Measurements from ENCODE around the gene PTH2R.
"Not testable (repeated sequence)": the region's sequence is repeated elsewhere in the genome, so short reads cannot be mapped to it uniquely, and the experiment has no call there.

Gene PTH2R

GRCh38 chr2:208505365-208505764 is 98.8 kb downstream of the PTH2R start:
- H3K9ac ChIP-seq (ENCODE audit: low read depth, low read length, poor library complexity); H3K36me3 ChIP-seq (replicated peaks in 1 of 2; ENCODE audit: control insufficient read depth in 2 of 2, insufficient read depth in 2 of 2, low read length in 2 of 2); H3K4ac ChIP-seq (ENCODE audit: low read length); H2BK5ac ChIP-seq (ENCODE audit: low read length); H3K79me1 ChIP-seq (ENCODE audit: low read depth, low read length); H3K18ac ChIP-seq (ENCODE audit: low read length); H2BK120ac ChIP-seq (ENCODE audit: low read depth, low read length); H4K8ac ChIP-seq (ENCODE audit: low read depth, low read length); H3K4me3 ChIP-seq (ENCODE audit: low read length in 2 of 2); H2BK12ac ChIP-seq (ENCODE audit: low read length); H2AFZ ChIP-seq (ENCODE audit: low read length); H4K91ac ChIP-seq (ENCODE audit: low read depth, low read length, poor library complexity); H3K14ac ChIP-seq (ENCODE audit: low read length); DNase-seq (ENCODE audit: low spot score); H3K27ac ChIP-seq (replicated peaks; ENCODE audit: low read length); H3K9me3 ChIP-seq (replicated peaks in 1 of 2; ENCODE audit: control insufficient read depth in 2 of 2, insufficient read depth in 1 of 2, low read depth in 1 of 2, low read length in 2 of 2); H2AK5ac ChIP-seq (ENCODE audit: low read depth, low read length); H3K23ac ChIP-seq (ENCODE audit: low read depth, low read length, poor library complexity); H3K4me2 ChIP-seq (ENCODE audit: insufficient read depth, low read length, poor library complexity, severe bottlenecking); H2BK15ac ChIP-seq (ENCODE audit: low read length); H3K27me3 ChIP-seq (ENCODE audit: control insufficient read depth in 3 of 3, insufficient read depth in 3 of 3, low read depth in 1 of 3, low read length in 3 of 3); H3K4me1 ChIP-seq (ENCODE audit: control insufficient read depth in 2 of 2, insufficient read depth in 1 of 2, low read depth in 1 of 2, low read length in 2 of 2): not testable (repeated sequence)
- WGBS, 2 donors (ENCODE audit: extremely low coverage in 2 of 2, insufficient read length in 2 of 2, insufficient replicate concordance in 1 of 2) = no CpG with 5 or more reads among the region's 3 CpGs

DNA sequence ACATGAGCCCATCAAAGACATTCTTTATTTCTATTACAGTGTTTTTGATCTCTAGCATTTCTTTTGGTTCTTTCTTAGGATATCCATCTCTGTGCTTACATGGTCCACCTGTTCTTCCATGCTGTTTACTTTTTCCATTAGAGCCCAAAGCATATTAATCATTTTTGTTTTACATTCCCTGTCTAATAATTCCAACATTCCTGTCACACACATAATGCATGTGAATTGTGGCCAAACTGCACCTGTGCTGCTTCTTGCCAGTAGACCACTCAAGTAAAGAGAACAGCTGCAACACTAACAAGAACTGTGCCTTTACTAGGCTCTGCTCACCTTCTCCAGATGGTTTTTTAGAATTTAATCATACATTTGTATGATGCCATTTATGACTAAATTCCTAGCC is 103.0 kb downstream of the PTH2R start:
- no peaks in the 10 kb centered on the region for H3K27me3 ChIP-seq (ENCODE audit: control insufficient read depth in 3 of 3, insufficient read depth in 3 of 3, low read depth in 1 of 3, low read length in 3 of 3)

GRCh38 chr2:208511016-208511415 is 104.4 kb downstream of the PTH2R start:
- Histone ChIP-seq H4K91ac (ENCODE audit: low read depth, low read length, poor library complexity) (no peak overlapping the region), H2BK15ac (ENCODE audit: low read length) (no peak overlapping the region), H3K27ac (replicated peaks; ENCODE audit: low read length) (no peak overlapping the region), H3K79me1 (ENCODE audit: low read depth, low read length) (no peaks in the 10 kb centered on the region), H3K9ac (ENCODE audit: low read depth, low read length, poor library complexity) (no peak overlapping the region), H4K8ac (ENCODE audit: low read depth, low read length) (no peak overlapping the region), H2BK12ac (ENCODE audit: low read length) (no peak overlapping the region), H2BK5ac (ENCODE audit: low read length) (no peak overlapping the region), H3K4me3 (ENCODE audit: low read length in 2 of 2) (no peak overlapping the region), H3K23ac (ENCODE audit: low read depth, low read length, poor library complexity) (no peak overlapping the region), H2AFZ (ENCODE audit: low read length) (no peak overlapping the region), H3K4ac (ENCODE audit: low read length) (no peak overlapping the region), H2BK120ac (ENCODE audit: low read depth, low read length) (no peak overlapping the region), H2AK5ac (ENCODE audit: low read depth, low read length) (no peak overlapping the region), H3K4me1 (ENCODE audit: control insufficient read depth in 2 of 2, insufficient read depth in 1 of 2, low read depth in 1 of 2, low read length in 2 of 2) (no peaks in the 10 kb centered on the region), H3K14ac (ENCODE audit: low read length) (no peak overlapping the region), H3K18ac (ENCODE audit: low read length) (no peak overlapping the region), H3K9me3 (replicated peaks in 1 of 2; ENCODE audit: control insufficient read depth in 2 of 2, insufficient read depth in 1 of 2, low read depth in 1 of 2, low read length in 2 of 2) (peaks cover 0 to 5% of the 10 kb centered on the region in 2 donors), H3K27me3 (ENCODE audit: control insufficient read depth in 3 of 3, insufficient read depth in 3 of 3, low read depth in 1 of 3, low read length in 3 of 3) (no peaks in the 10 kb centered on the region), H3K36me3 (replicated peaks in 1 of 2; ENCODE audit: control insufficient read depth in 2 of 2, insufficient read depth in 2 of 2, low read length in 2 of 2) (no peaks in the 10 kb centered on the region), H3K4me2 (ENCODE audit: insufficient read depth, low read length, poor library complexity, severe bottlenecking) (no peak overlapping the region)
- WGBS, 2 donors (ENCODE audit: extremely low coverage in 2 of 2, insufficient read length in 2 of 2, insufficient replicate concordance in 1 of 2) = no CpG with 5 or more reads among the region's 3 CpGs
- no peak for DNase-seq (ENCODE audit: low spot score)

More for the DNA sequence above, 103.0 kb downstream of the PTH2R start:
- H4K91ac ChIP-seq (ENCODE audit: low read depth, low read length, poor library complexity) = no peak overlapping the region
- peaks cover 0 to 2% of the 10 kb centered on the region in 2 donors for H3K9me3 ChIP-seq (replicated peaks in 1 of 2; ENCODE audit: control insufficient read depth in 2 of 2, insufficient read depth in 1 of 2, low read depth in 1 of 2, low read length in 2 of 2)
- no peak overlapping the region for H2BK15ac ChIP-seq (ENCODE audit: low read length)
- no peak overlapping the region for H3K4ac ChIP-seq (ENCODE audit: low read length)
- H2AFZ ChIP-seq (ENCODE audit: low read length) = no peak overlapping the region
- H4K8ac ChIP-seq (ENCODE audit: low read depth, low read length) = no peak overlapping the region
- H2BK12ac ChIP-seq (ENCODE audit: low read length) = no peak overlapping the region
- H3K79me1 ChIP-seq (ENCODE audit: low read depth, low read length) = no peaks in the 10 kb centered on the region
- H2AK5ac ChIP-seq (ENCODE audit: low read depth, low read length) = no peak overlapping the region
- no peak overlapping the region for H3K4me2 ChIP-seq (ENCODE audit: insufficient read depth, low read length, poor library complexity, severe bottlenecking)
- H3K9ac ChIP-seq (ENCODE audit: low read depth, low read length, poor library complexity) = no peak overlapping the region
- no peaks in the 10 kb centered on the region for H3K36me3 ChIP-seq (replicated peaks in 1 of 2; ENCODE audit: control insufficient read depth in 2 of 2, insufficient read depth in 2 of 2, low read length in 2 of 2)
- H2BK5ac ChIP-seq (ENCODE audit: low read length) = no peak overlapping the region
- DNase-seq (ENCODE audit: low spot score) = no peak
- no peak overlapping the region for H3K4me3 ChIP-seq (ENCODE audit: low read length in 2 of 2)
- no peak overlapping the region for H3K18ac ChIP-seq (ENCODE audit: low read length)
- no peak overlapping the region for H2BK120ac ChIP-seq (ENCODE audit: low read depth, low read length)
- H3K14ac ChIP-seq (ENCODE audit: low read length) = no peak overlapping the region
- H3K23ac ChIP-seq (ENCODE audit: low read depth, low read length, poor library complexity) = no peak overlapping the region
- no peaks in the 10 kb centered on the region for H3K4me1 ChIP-seq (ENCODE audit: control insufficient read depth in 2 of 2, insufficient read depth in 1 of 2, low read depth in 1 of 2, low read length in 2 of 2)
- no peak overlapping the region for H3K27ac ChIP-seq (replicated peaks; ENCODE audit: low read length)

DNA sequence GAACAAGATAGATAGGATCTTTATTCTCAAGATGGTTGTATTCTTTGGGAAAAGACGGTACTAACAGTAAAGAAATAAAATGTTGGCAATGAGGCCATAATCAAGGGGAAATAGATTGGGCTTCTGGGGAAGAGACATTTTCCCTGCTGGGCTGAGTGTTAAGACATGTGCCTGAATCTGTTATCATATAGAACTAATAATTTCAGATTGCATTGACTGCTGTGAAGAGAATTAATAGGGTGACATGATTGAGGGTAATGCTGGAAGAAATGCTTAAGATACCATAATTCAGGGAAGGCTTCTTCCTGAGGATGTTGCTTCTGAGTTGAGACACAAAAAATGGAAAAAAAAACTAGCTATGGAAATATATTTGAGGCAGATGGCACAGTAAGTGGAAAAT is 105.0 kb downstream of the PTH2R start:
- Histone ChIP-seq H3K9me3 (replicated peaks in 1 of 2; ENCODE audit: control insufficient read depth in 2 of 2, insufficient read depth in 1 of 2, low read depth in 1 of 2, low read length in 2 of 2) (peaks cover 0 to 3% of the 10 kb centered on the region in 2 donors), H4K8ac (ENCODE audit: low read depth, low read length) (no peak overlapping the region), H3K23ac (ENCODE audit: low read depth, low read length, poor library complexity) (no peak overlapping the region), H2AFZ (ENCODE audit: low read length) (no peak overlapping the region), H3K4me3 (ENCODE audit: low read length in 2 of 2) (no peak overlapping the region), H3K4ac (ENCODE audit: low read length) (no peak overlapping the region), H3K36me3 (replicated peaks in 1 of 2; ENCODE audit: control insufficient read depth in 2 of 2, insufficient read depth in 2 of 2, low read length in 2 of 2) (no peaks in the 10 kb centered on the region), H3K4me1 (ENCODE audit: control insufficient read depth in 2 of 2, insufficient read depth in 1 of 2, low read depth in 1 of 2, low read length in 2 of 2) (no peaks in the 10 kb centered on the region), H2AK5ac (ENCODE audit: low read depth, low read length) (no peak overlapping the region), H2BK12ac (ENCODE audit: low read length) (no peak overlapping the region), H3K4me2 (ENCODE audit: insufficient read depth, low read length, poor library complexity, severe bottlenecking) (no peak overlapping the region), H3K18ac (ENCODE audit: low read length) (no peak overlapping the region), H3K9ac (ENCODE audit: low read depth, low read length, poor library complexity) (no peak overlapping the region), H3K27me3 (ENCODE audit: control insufficient read depth in 3 of 3, insufficient read depth in 3 of 3, low read depth in 1 of 3, low read length in 3 of 3) (no peaks in the 10 kb centered on the region), H2BK5ac (ENCODE audit: low read length) (no peak overlapping the region), H3K79me1 (ENCODE audit: low read depth, low read length) (no peaks in the 10 kb centered on the region), H3K27ac (replicated peaks; ENCODE audit: low read length) (no peak overlapping the region), H4K91ac (ENCODE audit: low read depth, low read length, poor library complexity) (no peak overlapping the region), H2BK120ac (ENCODE audit: low read depth, low read length) (no peak overlapping the region), H2BK15ac (ENCODE audit: low read length) (no peak overlapping the region), H3K14ac (ENCODE audit: low read length) (no peak overlapping the region)
- DNase-seq (ENCODE audit: low spot score) = no peak
- no CpG with 5 or more reads among the region's 1 CpG for WGBS, 2 donors (ENCODE audit: extremely low coverage in 2 of 2, insufficient read length in 2 of 2, insufficient replicate concordance in 1 of 2)
